ENCODE results near the gene FNBP1.
"Not testable (repeated sequence)": the region's sequence is repeated elsewhere in the genome, so short reads cannot be mapped to it uniquely, and the experiment has no call there.

The FNBP1 gene

DNA sequence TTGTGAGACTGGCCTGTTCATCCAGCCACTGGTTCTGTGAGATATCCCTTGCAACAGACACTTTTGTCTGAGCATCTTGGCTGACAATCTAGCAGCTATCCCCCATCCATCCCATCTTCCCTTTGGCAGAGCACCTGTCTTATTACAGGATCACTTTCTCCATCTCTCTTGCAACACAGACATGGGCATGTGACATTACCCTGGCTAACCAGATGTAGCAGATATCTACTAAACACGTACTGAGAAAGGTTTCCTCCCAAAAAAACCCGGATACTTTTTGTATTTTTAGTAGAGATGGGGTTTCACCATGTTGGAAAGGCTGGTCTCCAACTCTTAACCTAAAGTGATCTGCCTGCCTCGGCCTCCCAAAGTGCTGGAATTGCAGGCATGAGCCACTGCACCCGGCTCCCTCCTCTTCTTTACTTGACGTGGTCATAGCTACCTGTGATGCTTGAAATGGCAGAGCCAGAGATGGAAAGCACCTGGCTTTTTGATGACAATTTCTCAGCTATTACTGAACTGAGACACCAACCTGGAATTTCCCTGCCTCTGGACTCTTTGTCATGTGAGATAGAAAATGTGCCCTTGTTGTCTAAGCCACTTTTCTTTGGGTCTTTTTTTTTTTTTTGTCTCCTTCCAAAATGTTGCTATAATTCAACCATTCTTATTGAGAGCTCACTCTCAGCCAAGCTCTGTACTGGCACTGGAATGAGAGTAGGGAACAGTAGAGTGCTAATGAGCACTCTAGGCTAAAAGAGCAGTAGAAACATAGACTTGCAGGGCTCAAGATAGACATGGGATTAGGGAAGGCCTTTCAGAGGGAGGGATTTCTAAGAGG lies 32.6 kb downstream of the FNBP1 start:
- Histone ChIP-seq H3K4me3 (ENCODE audit: low read length) (no peak overlapping the region), H3K4me1 (ENCODE audit: control insufficient read depth, insufficient read depth, low read length) (peaks cover 5% of the 10 kb centered on the region), H3K27me3 (ENCODE audit: control insufficient read depth, insufficient read depth, low read length) (no peaks in the 10 kb centered on the region), H3K27ac (ENCODE audit: low read depth, low read length) (no peak overlapping the region), H3K9ac (ENCODE audit: low read length) (no peak overlapping the region), H3K36me3 (ENCODE audit: control insufficient read depth, insufficient read depth, low read length) (no peaks in the 10 kb centered on the region)

DNA sequence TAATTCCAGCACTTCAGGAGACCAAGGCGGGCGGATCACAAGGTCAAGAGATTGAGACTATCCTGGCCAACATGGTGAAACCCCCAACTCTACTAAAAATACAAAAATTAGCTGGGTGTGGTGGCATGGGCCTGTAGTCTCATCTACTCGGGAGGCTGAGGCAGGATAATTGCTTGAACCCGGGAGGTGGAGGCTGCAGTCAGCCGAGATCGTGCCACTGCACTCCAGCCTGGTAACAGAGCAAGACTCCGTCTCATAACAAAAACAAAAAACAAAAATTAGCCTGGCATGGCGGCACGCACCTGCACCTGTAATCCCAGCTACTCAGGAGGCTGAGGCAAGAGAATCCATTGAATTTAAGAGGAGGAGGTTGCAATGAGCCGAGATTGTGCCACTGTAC lies 33.4 kb downstream of the FNBP1 start:
- H3K27ac ChIP-seq (ENCODE audit: low read depth, low read length); H3K9ac ChIP-seq (ENCODE audit: low read length); H3K27me3 ChIP-seq (ENCODE audit: control insufficient read depth, insufficient read depth, low read length); H3K4me1 ChIP-seq (ENCODE audit: control insufficient read depth, insufficient read depth, low read length); H3K36me3 ChIP-seq (ENCODE audit: control insufficient read depth, insufficient read depth, low read length); H3K4me3 ChIP-seq (ENCODE audit: low read length): not testable (repeated sequence)

- Histone ChIP-seq H3K27ac (ENCODE audit: low read depth, low read length) (no peak overlapping the region), H3K4me3 (ENCODE audit: low read length) (no peak overlapping the region), H3K27me3 (ENCODE audit: control insufficient read depth, insufficient read depth, low read length) (no peaks in the 10 kb centered on the region), H3K4me1 (ENCODE audit: control insufficient read depth, insufficient read depth, low read length) (peaks cover 4% of the 10 kb centered on the region), H3K9ac (ENCODE audit: low read length) (no peak overlapping the region), H3K36me3 (ENCODE audit: control insufficient read depth, insufficient read depth, low read length) (no peaks in the 10 kb centered on the region)
Observed at GRCh38 chr9:130008538-130008937, 34.5 kb downstream of the FNBP1 start.

- H3K36me3 ChIP-seq (ENCODE audit: control insufficient read depth, insufficient read depth, low read length); H3K27me3 ChIP-seq (ENCODE audit: control insufficient read depth, insufficient read depth, low read length); H3K4me1 ChIP-seq (ENCODE audit: control insufficient read depth, insufficient read depth, low read length); H3K9ac ChIP-seq (ENCODE audit: low read length); H3K4me3 ChIP-seq (ENCODE audit: low read length); H3K27ac ChIP-seq (ENCODE audit: low read depth, low read length): not testable (repeated sequence)
Observed at GRCh38 chr9:130006952-130007351, 36.0 kb downstream of the FNBP1 start.

DNA sequence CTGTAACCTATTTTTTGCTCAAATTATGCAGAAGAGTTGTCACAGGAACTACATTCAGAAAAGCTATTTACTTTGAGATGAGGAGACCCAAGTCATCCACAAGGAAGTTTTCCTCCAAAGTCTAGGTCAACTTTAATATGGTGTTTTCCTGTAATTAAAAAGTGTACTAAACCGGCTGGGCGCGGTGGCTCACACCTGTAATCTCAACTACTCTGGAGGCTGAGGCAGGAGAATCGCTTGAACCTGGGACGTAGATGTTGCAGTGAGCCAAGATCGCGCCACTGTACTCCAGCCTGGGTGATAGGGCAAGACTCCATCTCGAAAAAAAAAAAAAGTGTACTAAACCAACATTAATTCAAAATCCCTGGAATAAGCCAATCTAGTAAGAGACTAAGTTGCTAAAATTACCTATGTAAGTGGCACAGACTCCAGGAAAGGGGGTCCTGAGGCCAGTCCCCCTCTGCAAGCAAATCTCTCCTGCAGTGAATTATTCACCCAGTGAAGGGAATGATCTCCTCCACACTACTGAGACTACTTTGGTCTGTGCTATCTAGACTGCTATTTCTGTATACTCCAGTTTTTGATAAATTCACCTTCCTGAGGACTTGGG lies 38.9 kb downstream of the FNBP1 start:
- H3K27me3 ChIP-seq (ENCODE audit: control insufficient read depth, insufficient read depth, low read length), result no peaks in the 10 kb centered on the region
- peaks cover 4% of the 10 kb centered on the region for H3K4me1 ChIP-seq (ENCODE audit: control insufficient read depth, insufficient read depth, low read length)
- no peak overlapping the region for H3K27ac ChIP-seq (ENCODE audit: low read depth, low read length)
- no peak overlapping the region for H3K4me3 ChIP-seq (ENCODE audit: low read length)
- no peak overlapping the region for H3K9ac ChIP-seq (ENCODE audit: low read length)
- H3K36me3 ChIP-seq (ENCODE audit: control insufficient read depth, insufficient read depth, low read length), result no peaks in the 10 kb centered on the region

GRCh38 chr9:130002320-130002719 lies 40.7 kb downstream of the FNBP1 start:
- peaks cover 6% of the 10 kb centered on the region for H3K4me1 ChIP-seq (ENCODE audit: control insufficient read depth, insufficient read depth, low read length)
- no peaks in the 10 kb centered on the region for H3K36me3 ChIP-seq (ENCODE audit: control insufficient read depth, insufficient read depth, low read length)
- H3K4me3 ChIP-seq (ENCODE audit: low read length), result no peak overlapping the region
- H3K27me3 ChIP-seq (ENCODE audit: control insufficient read depth, insufficient read depth, low read length), result no peaks in the 10 kb centered on the region
- H3K27ac ChIP-seq (ENCODE audit: low read depth, low read length), result no peak overlapping the region
- no peak overlapping the region for H3K9ac ChIP-seq (ENCODE audit: low read length)

GRCh38 chr9:130001190-130001589 lies 41.8 kb downstream of the FNBP1 start:
- H3K4me1 ChIP-seq (ENCODE audit: control insufficient read depth, insufficient read depth, low read length), result peaks cover 8% of the 10 kb centered on the region
- no peaks in the 10 kb centered on the region for H3K27me3 ChIP-seq (ENCODE audit: control insufficient read depth, insufficient read depth, low read length)
- H3K4me3 ChIP-seq (ENCODE audit: low read length), result no peak overlapping the region
- H3K36me3 ChIP-seq (ENCODE audit: control insufficient read depth, insufficient read depth, low read length), result no peaks in the 10 kb centered on the region
- no peak overlapping the region for H3K9ac ChIP-seq (ENCODE audit: low read length)
- H3K27ac ChIP-seq (ENCODE audit: low read depth, low read length), result no peak overlapping the region

- peaks cover 26% of the 10 kb centered on the region for H3K4me1 ChIP-seq (ENCODE audit: control insufficient read depth, insufficient read depth, low read length)
- H3K27ac ChIP-seq (ENCODE audit: low read depth, low read length), result peak overlapping the region; percentile 3
- H3K27me3 ChIP-seq (ENCODE audit: control insufficient read depth, insufficient read depth, low read length), result no peaks in the 10 kb centered on the region
- no peak overlapping the region for H3K9ac ChIP-seq (ENCODE audit: low read length)
- H3K36me3 ChIP-seq (ENCODE audit: control insufficient read depth, insufficient read depth, low read length), result no peaks in the 10 kb centered on the region
- H3K4me3 ChIP-seq (ENCODE audit: low read length), result no peak overlapping the region
Observed at GRCh38 chr9:129999141-129999510, 43.9 kb downstream of the FNBP1 start.

DNA sequence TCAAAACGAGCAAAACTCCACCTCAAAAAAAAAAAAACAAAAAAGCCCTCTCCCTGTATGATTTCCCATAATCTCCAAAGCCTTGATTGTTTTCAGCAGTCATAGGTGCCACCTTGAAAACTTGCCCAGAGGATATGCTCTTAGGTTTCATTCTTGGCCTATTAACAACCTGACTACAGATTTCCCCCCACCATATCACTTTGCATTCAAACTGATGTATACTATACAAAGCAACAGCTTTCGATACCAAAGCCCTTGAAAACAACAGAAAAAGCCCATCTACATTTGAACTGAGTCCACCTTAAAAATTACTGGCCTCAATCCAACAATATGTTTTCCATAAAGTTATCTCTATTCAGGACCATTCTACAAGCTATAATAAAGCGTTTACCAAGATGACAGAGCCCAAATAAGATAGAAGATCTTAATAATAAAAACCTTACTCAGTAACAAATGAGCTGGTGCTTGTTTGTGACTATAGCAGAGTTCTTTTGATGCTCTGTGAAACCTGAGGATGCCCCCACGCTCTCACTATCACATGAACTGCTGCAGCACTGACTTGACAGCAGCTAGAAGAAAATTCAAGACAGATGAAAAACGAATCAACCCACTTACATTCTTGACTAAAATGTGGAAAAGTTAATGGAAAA lies 44.4 kb downstream of the FNBP1 start:
- H3K4me1 ChIP-seq (ENCODE audit: control insufficient read depth, insufficient read depth, low read length), result peaks cover 30% of the 10 kb centered on the region

GRCh38 chr9:129997706-129998105 lies 45.3 kb downstream of the FNBP1 start:
- peaks cover 30% of the 10 kb centered on the region for H3K4me1 ChIP-seq (ENCODE audit: control insufficient read depth, insufficient read depth, low read length)
- not testable (repeated sequence) for H3K27me3 ChIP-seq (ENCODE audit: control insufficient read depth, insufficient read depth, low read length); H3K27ac ChIP-seq (ENCODE audit: low read depth, low read length); H3K36me3 ChIP-seq (ENCODE audit: control insufficient read depth, insufficient read depth, low read length); H3K4me3 ChIP-seq (ENCODE audit: low read length); H3K9ac ChIP-seq (ENCODE audit: low read length)

More for the DNA sequence above, 44.4 kb downstream of the FNBP1 start:
- Histone ChIP-seq H3K4me3 (ENCODE audit: low read length) (no peak overlapping the region), H3K9ac (ENCODE audit: low read length) (no peak overlapping the region), H3K36me3 (ENCODE audit: control insufficient read depth, insufficient read depth, low read length) (no peaks in the 10 kb centered on the region), H3K27me3 (ENCODE audit: control insufficient read depth, insufficient read depth, low read length) (no peaks in the 10 kb centered on the region), H3K27ac (ENCODE audit: low read depth, low read length) (no peak overlapping the region)

DNA sequence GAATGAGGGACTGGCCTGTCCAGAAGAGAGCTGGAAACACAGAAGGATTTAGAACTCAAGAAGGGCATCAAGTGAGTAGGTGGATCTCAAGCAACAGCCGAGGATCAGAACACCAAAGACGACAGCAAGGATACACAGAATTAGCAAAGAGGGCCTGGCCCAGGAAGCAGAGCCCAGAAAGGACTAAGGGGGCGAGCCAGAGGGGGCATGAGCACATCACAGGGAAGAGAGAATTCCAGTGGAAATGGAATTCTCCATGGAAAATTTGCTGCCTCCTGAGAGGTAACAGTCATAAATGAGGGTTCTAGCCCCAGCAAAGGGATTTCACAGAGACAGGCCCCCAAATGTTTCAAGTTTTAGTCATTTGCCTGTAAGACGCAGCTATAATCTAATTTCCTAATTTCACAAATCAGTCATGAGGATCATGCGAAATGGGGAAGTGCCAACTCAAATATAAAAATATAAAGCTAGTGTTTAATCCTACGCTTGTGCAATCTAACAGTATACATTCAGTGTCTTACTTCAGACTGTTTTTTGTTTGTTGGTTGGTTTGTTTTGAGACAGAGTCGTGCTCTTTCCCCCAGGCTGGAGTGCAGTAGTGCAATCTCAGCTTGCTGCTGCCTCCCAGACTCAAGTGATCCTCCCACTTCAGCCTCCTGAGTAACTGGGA lies 46.7 kb downstream of the FNBP1 start:
- peaks cover 32% of the 10 kb centered on the region for H3K4me1 ChIP-seq (ENCODE audit: control insufficient read depth, insufficient read depth, low read length)
- H3K9ac ChIP-seq (ENCODE audit: low read length), result no peak overlapping the region
- peak overlapping the region; percentile 68 for H3K27ac ChIP-seq (ENCODE audit: low read depth, low read length)
- H3K27me3 ChIP-seq (ENCODE audit: control insufficient read depth, insufficient read depth, low read length), result no peaks in the 10 kb centered on the region
- H3K4me3 ChIP-seq (ENCODE audit: low read length), result no peak overlapping the region
- no peaks in the 10 kb centered on the region for H3K36me3 ChIP-seq (ENCODE audit: control insufficient read depth, insufficient read depth, low read length)

GRCh38 chr9:129995409-129996160 lies 47.4 kb downstream of the FNBP1 start:
- Histone ChIP-seq H3K9ac (ENCODE audit: low read length) (no peak overlapping the region), H3K4me3 (ENCODE audit: low read length) (peak overlapping the region; percentile 22), H3K27ac (ENCODE audit: low read depth, low read length) (peak overlapping the region; percentile 68), H3K4me1 (ENCODE audit: control insufficient read depth, insufficient read depth, low read length) (peaks cover 32% of the 10 kb centered on the region), H3K27me3 (ENCODE audit: control insufficient read depth, insufficient read depth, low read length) (no peaks in the 10 kb centered on the region), H3K36me3 (ENCODE audit: control insufficient read depth, insufficient read depth, low read length) (no peaks in the 10 kb centered on the region)
